Spleen (tissue), 11 donors: ENCODE measurements around the gene TAOK3. TPM values are rescaled to one million over a fixed set of nuclear protein-coding genes. Genes with fewer than 3 reads are reported as not detected.

Source experiments
- DNase-seq: peaks from one replicate; pipeline ENCODE4 v3.0.0-alpha.2; 2020
- H3K27ac ChIP-seq, 8 donors: fragments of 200-600 bp; sonication (generic) in 7 of 8; 1 replicate in 4 of 8; 2 replicates in 4 of 8; pipeline versions ENCODE4 v1.5.0 to v1.8.0; 2016 to 2021; ENCODE audit warnings: inconsistent platforms in 4 of 8, mild to moderate bottlenecking in 4 of 8, moderate library complexity in 1 of 8
- H3K27me3 ChIP-seq, 7 donors: fragments of 200-600 bp; sonication (generic) in 6 of 7; replicated peaks in 1 of 7; 1 replicate in 4 of 7; 2 replicates in 3 of 7; pipeline versions ENCODE4 v1.5.0 to v1.8.0; 2016 to 2021; ENCODE audit warnings: inconsistent platforms in 3 of 7, mild to moderate bottlenecking in 1 of 7
- H3K36me3 ChIP-seq, 6 donors: fragments of 200-600 bp; sonication (generic) in 5 of 6; 1 replicate in 4 of 6; 2 replicates in 2 of 6; pipeline versions ENCODE4 v1.5.0 to v1.8.0; 2016 to 2021; ENCODE audit warnings: inconsistent platforms in 2 of 6
- H3K4me1 ChIP-seq, 6 donors: fragments of 200-600 bp; sonication (generic) in 5 of 6; 1 replicate in 3 of 6; 2 replicates in 3 of 6; pipeline versions ENCODE4 v1.5.0 to v1.8.0; 2016 to 2021; ENCODE audit warnings: inconsistent platforms in 3 of 6
- H3K4me3 ChIP-seq, 8 donors: fragments of 200-600 bp; sonication (generic) in 7 of 8; 1 replicate in 4 of 8; 2 replicates in 4 of 8; pipeline versions ENCODE4 v1.5.0 to v1.8.0; 2016 to 2021; ENCODE audit warnings: inconsistent platforms in 4 of 8, mild to moderate bottlenecking in 4 of 8, moderate library complexity in 2 of 8
- H3K9me3 ChIP-seq, 8 donors: fragments of 200-600 bp; sonication (generic) in 7 of 8; 1 replicate in 4 of 8; 2 replicates in 4 of 8; pipeline versions ENCODE4 v1.5.0 to v1.8.0; 2016 to 2021; ENCODE audit warnings: inconsistent platforms in 4 of 8
- POLR2A ChIP-seq, 3 donors: fragments of 450-650 bp; IDR thresholded peaks; one replicate each; pipeline ENCODE4 v1.5.1; 2017; ENCODE audit warnings: antibody characterized with exemption in 3 of 3, mild to moderate bottlenecking in 1 of 3
- POLR2AphosphoS5 ChIP-seq, 3 donors: sonication (generic); formaldehyde crosslinking; IDR thresholded peaks; one replicate each; pipeline ENCODE4 v1.5.1; 2017; ENCODE audit warnings: antibody characterized with exemption in 3 of 3
- WGBS, 5 donors: extraction: QIAGEN DNeasy Blood & Tissue Kit in 3 of 5; methylation state at CpG; one replicate each; pipeline versions ENCODE4 v1.1.5 to v1.1.7; 2013 to 2018; 5-methylcytosine and 5-hydroxymethylcytosine counted together
- intact Hi-C: fragments of 100-400 bp; cut with DNase I; formaldehyde crosslinking; loops from one replicate; pipeline ENCODE4 v1.15.0; 2023; ENCODE audit warnings: low total_unique reads
- polyA plus RNA-seq, 3 donors: library from polyadenylated mRNA; stranded (reverse); fragments of 200-250 nt; gene quantifications; one replicate each; pipeline ENCODE4 v1.2.1, GENCODE V29; 2013
- total RNA-seq, 7 donors: library from RNA; depleted of rRNA in 3 of 7; stranded (reverse); fragments of >200 nt in 3 of 7; fragmentation: NEBNext Ultra II Directional in 4 of 7; extraction: Animal tissue kit (Norgen Biotek cat#: 25700) in 4 of 7; gene quantifications; one replicate each; pipeline versions ENCODE4 v1.1.0 to v1.2.1, GENCODE V29; 2016 to 2021
- TF ChIP-seq, protein P1 (sequence below), 11 experiments: fragments of 200-600 bp in 7 of 11; fragments of 450-650 bp in 4 of 11; sonication (generic) in 4 of 11; IDR thresholded peaks in 8 of 11; conservative IDR thresholded peaks in 3 of 11; 1 replicate in 7 of 11; 2 replicates in 4 of 11; pipeline versions ENCODE4 v1.4.0 to v1.8.0; 2016 to 2021; ENCODE audit warnings: antibody characterized with exemption in 11 of 11, inconsistent platforms in 4 of 11, mild to moderate bottlenecking in 1 of 11
- donor health status: healthy with polysubstance abuse.
- donor health status: DM: no; HTN: no; CAD: no; lungs with moderate emphysema.
- donor health status: DM: no; HTN: no; CAD: no.
- donor health status: Bipolar disorder and iron deficiency.
- donor health status: healthy.
- donor health status: DM: no; HTN: no; CAD: no.
- donor health status: DM: yes; HTN: yes; CAD: no.

TAOK3 gene
- total and polyA plus RNA-seq, 10 donors = 12.7 to 80.8 (median 56.5) TPM

DNA sequence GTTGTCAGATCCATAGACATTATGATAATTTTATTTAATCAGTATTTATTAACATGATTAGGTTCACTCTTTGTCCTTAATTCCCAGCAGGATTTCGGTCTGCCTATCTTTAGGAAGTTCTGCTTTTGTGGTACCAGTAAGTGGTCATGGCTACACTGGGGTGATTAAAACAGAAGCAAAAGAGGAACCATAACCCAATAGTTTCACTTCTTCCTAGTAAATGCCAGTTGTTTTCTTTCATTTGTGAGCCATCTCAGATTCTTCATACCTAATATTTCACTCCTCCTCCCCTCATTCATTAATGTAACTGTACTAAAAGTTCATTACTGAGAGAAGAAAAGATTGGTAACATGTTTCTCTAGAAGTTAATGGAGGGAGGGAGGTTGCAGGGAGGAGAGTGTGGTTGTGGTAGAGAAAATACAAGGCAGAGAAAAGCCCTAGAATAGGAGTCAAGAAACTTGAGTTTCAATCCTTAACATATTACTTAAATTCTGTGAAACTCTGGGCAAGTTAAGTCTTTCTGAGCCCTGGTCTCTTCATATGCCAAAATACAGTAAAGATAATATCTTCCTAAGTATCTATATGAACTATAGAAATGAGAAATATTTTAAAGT lies 135.5 kb downstream of the TAOK3 start:
- Histone ChIP-seq H3K27ac (peak overlapping the region in 7 of 8 donors; percentile 30 to 69 (median 53)), H3K27me3 (no peaks in the 10 kb centered on the region), H3K4me3 (no peak overlapping the region), H3K36me3 (peaks cover 0 to 78% (median 23%) of the 10 kb centered on the region in 6 donors), H3K9me3 (no peaks in the 10 kb centered on the region), H3K4me1 (peaks cover 0 to 34% (median 26%) of the 10 kb centered on the region in 6 donors)
- no peak for DNase-seq
- TF ChIP-seq POLR2A (IDR thresholded peaks at IDR 0.05) (no peak), POLR2AphosphoS5 (IDR thresholded peaks at IDR 0.05) (no peak)
- TF ChIP-seq, protein P1, sequence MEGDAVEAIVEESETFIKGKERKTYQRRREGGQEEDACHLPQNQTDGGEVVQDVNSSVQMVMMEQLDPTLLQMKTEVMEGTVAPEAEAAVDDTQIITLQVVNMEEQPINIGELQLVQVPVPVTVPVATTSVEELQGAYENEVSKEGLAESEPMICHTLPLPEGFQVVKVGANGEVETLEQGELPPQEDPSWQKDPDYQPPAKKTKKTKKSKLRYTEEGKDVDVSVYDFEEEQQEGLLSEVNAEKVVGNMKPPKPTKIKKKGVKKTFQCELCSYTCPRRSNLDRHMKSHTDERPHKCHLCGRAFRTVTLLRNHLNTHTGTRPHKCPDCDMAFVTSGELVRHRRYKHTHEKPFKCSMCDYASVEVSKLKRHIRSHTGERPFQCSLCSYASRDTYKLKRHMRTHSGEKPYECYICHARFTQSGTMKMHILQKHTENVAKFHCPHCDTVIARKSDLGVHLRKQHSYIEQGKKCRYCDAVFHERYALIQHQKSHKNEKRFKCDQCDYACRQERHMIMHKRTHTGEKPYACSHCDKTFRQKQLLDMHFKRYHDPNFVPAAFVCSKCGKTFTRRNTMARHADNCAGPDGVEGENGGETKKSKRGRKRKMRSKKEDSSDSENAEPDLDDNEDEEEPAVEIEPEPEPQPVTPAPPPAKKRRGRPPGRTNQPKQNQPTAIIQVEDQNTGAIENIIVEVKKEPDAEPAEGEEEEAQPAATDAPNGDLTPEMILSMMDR (IDR thresholded peaks at IDR 0.05 in 8 of 11, conservative IDR thresholded peaks at IDR 0.05 in 3 of 11) = no peak
- WGBS, 5 donors = 19 to 33% (median 29%) methylated on average over 1 of the region's 1 CpG
- intact Hi-C loops = no loop called here

DNA sequence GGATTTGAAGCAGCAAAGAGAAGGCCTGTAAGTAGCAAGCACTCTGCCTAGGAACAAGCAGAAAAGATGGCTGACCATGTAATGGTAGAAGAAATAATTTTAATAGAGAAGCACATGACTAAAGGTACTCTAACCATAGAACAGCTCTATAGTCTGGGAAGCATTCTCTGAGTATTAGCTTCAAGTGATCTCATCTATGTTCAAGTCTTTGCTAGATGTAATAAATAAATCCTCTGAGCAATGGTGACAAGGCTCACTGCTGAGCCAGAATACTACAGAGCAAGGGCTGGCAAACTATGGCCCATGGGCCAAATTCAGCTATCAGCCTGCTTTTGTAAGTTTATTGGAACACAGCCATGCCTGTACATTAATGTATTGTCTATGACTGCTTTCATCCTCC lies 152.0 kb downstream of the TAOK3 start:
- intact Hi-C loops = no loop called here
- Histone ChIP-seq H3K4me1 (no peaks in the 10 kb centered on the region), H3K36me3 (peaks cover 0 to 66% (median 11%) of the 10 kb centered on the region in 6 donors), H3K9me3 (no peaks in the 10 kb centered on the region), H3K27ac (no peak overlapping the region), H3K4me3 (no peak overlapping the region), H3K27me3 (no peaks in the 10 kb centered on the region)
- no peak for DNase-seq
- TF ChIP-seq, protein P1 (IDR thresholded peaks at IDR 0.05 in 8 of 11, conservative IDR thresholded peaks at IDR 0.05 in 3 of 11) = no peak
- TF ChIP-seq POLR2A (IDR thresholded peaks at IDR 0.05) (no peak), POLR2AphosphoS5 (IDR thresholded peaks at IDR 0.05) (no peak)

DNA sequence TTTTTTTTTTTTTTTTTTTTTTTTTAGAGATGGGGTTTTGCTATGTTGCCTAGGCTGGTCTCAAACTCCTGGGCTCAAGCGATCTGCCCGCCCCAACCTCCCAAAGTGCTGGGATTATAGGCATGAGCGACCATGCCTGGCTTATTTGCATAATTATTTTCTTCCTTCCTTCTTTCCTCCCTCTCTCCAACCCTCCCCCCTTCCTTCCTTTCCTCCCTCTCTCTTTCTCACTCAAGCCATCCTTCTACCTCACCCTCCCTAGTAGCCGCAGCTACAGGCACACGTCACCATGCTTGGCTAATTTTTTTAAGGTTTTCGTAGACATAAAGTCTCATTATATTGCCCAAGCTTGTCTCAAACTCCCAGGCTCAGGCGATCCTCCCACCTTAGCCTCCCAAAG lies 152.9 kb downstream of the TAOK3 start:
- TF ChIP-seq, protein P1 (IDR thresholded peaks at IDR 0.05 in 8 of 11, conservative IDR thresholded peaks at IDR 0.05 in 3 of 11) = no peak
- TF ChIP-seq POLR2A (IDR thresholded peaks at IDR 0.05) (no peak), POLR2AphosphoS5 (IDR thresholded peaks at IDR 0.05) (no peak)
- H3K27ac ChIP-seq = no peak overlapping the region
- no peaks in the 10 kb centered on the region for H3K4me1 ChIP-seq
- DNase-seq = no peak
- no peak overlapping the region for H3K4me3 ChIP-seq
- no peaks in the 10 kb centered on the region for H3K27me3 ChIP-seq
- intact Hi-C loops = no loop called here
- peaks cover 0 to 59% (median 6%) of the 10 kb centered on the region in 6 donors for H3K36me3 ChIP-seq
- WGBS, 5 donors = 78 to 81% (median 79%) methylated on average over 7 of the region's 7 CpGs
- no peaks in the 10 kb centered on the region for H3K9me3 ChIP-seq

DNA sequence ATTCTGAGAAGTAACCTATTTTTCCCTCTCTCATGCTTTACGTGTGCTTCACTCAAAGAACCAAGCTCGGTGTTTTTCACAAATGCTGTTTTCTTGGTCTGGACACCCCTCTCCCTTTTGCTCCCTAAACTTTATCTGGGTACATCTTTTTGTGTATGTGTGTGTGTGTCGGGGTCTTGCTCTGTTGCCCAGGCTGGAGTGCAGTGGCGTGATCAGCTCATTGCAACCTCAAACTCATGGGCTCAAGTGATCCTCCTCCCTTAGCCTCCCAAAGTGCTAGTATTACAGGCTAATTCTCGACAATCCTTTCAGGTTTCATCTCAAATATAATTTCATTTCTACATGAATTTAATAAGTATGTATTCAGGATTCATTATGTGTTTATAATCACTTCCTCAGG lies 153.6 kb downstream of the TAOK3 start:
- no peak for DNase-seq
- Histone ChIP-seq H3K4me3 (no peak overlapping the region), H3K36me3 (peaks cover 0 to 59% (median 3%) of the 10 kb centered on the region in 6 donors), H3K27me3 (no peaks in the 10 kb centered on the region), H3K27ac (no peak overlapping the region), H3K9me3 (no peaks in the 10 kb centered on the region), H3K4me1 (no peaks in the 10 kb centered on the region)
- TF ChIP-seq POLR2A (IDR thresholded peaks at IDR 0.05) (no peak), POLR2AphosphoS5 (IDR thresholded peaks at IDR 0.05) (no peak)
- TF ChIP-seq, protein P1 (IDR thresholded peaks at IDR 0.05 in 8 of 11, conservative IDR thresholded peaks at IDR 0.05 in 3 of 11) = no peak
- intact Hi-C loops = no loop called here
- WGBS, 5 donors = 93 to 98% (median 96%) methylated on average over 5 of the region's 5 CpGs
